ENCODE results near the gene GMDS. TPM values are rescaled to one million over a fixed set of nuclear protein-coding genes. Genes with fewer than 3 reads are reported as not detected.

The GMDS gene
- total RNA-seq, 1 experiment from 2014 or later, result 27.6 TPM

DNA sequence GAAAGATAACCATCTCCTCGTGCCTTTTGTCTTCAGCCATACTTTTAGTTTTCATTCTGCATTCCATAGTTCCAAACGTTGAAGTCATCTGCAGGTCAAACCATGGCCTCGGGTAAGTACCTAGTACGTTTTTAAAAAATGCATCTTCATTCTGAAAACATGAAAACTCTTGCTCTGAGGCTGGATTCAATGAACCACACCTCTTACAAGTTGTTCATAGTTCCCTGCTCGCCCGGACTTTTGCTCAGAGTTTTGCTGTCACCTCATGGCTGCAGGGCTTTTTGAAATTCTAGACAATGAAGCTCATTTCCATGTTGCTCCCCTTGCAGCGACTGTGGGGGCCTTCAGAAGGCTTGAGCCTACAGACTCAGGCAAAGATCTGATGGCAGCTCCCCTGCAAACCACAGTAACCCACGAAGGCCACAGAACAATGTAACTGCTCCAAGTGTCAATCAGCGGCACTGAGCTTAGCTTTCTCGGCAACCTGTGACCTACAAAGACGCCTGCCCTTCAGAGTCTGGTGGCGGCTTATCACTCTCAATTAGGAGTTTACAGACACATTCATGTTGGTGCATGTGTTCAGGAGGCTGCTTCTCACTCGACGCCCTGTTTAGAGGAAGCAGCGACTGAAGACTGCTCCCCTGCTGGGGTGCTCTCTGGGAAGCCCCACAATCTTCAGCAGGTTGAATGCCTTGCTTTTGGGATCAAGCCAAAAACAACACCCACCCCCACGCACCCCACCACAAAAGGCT lies 574.5 kb downstream of the GMDS start:
- H3K23ac ChIP-seq (ENCODE audit: insufficient read length, low read depth, low read length), result no peak overlapping the region
- no peak overlapping the region for H3K4me3 Mint-ChIP-seq
- H3K79me2 ChIP-seq (ENCODE audit: insufficient read depth, low read length), result no peaks in the 10 kb centered on the region
- no peaks in the 10 kb centered on the region for H3K23me2 ChIP-seq (ENCODE audit: insufficient read length, low read depth, low read length, poor library complexity, severe bottlenecking)
- H3K9me3 Mint-ChIP-seq, result no peaks in the 10 kb centered on the region; a peak in 1 of 5 replicates
- H3K27me3 ChIP-seq (ENCODE audit: insufficient read depth, low read length), result no peaks in the 10 kb centered on the region
- H3K36me3 Mint-ChIP-seq (ENCODE audit: insufficient read depth in 1 of 3, low read depth in 3 of 3), result peaks cover 0 to 2% (median 0%) of the 10 kb centered on the region in 3 experiments; a peak in 1 of 7 replicates
- H2BK5ac ChIP-seq (ENCODE audit: insufficient read length, low read length), result no peak overlapping the region
- H3K4ac ChIP-seq (ENCODE audit: low read depth, low read length), result no peak overlapping the region
- no peak overlapping the region for H2AK5ac ChIP-seq (ENCODE audit: insufficient read length, low read length)
- H3K9ac ChIP-seq (ENCODE audit: extremely low read depth, insufficient read length, low read length), result no peak overlapping the region
- TF ChIP-seq CTCF (conservative IDR thresholded peaks at IDR 0.05), result no peak
- no peak overlapping the region for H3K27ac ChIP-seq (ENCODE audit: insufficient read length, low read depth, low read length)
- peaks cover 5% of the 10 kb centered on the region; the same call in 1 of the 2 replicates for H3K27me3 Mint-ChIP-seq (ENCODE audit: low read depth)
- H4K5ac ChIP-seq (ENCODE audit: insufficient read length, low read depth, low read length), result no peak overlapping the region
- H4K20me1 ChIP-seq (ENCODE audit: control insufficient read depth, insufficient read depth, insufficient read length), result no peaks in the 10 kb centered on the region
- H3K4me2 ChIP-seq (ENCODE audit: insufficient read depth, insufficient read length, low read length), result no peak overlapping the region
- no CpG with 5 or more reads among the region's 16 CpGs for WGBS (ENCODE audit: extremely low coverage, insufficient read length, low lambda C conversion rate)
- H3K27ac Mint-ChIP-seq, result no peak overlapping the region
- no peak overlapping the region for H4K91ac ChIP-seq (ENCODE audit: insufficient read length, low read depth, low read length)
- H3K14ac ChIP-seq (ENCODE audit: insufficient read depth, low read length), result no peak overlapping the region; the same call in 1 of the 2 replicates
- H3K4me1 Mint-ChIP-seq, result peaks cover 7 to 9% of the 10 kb centered on the region in 2 experiments; a peak in 3 of 4 replicates
- H3K4me1 ChIP-seq (ENCODE audit: insufficient read depth, low read length), result no peaks in the 10 kb centered on the region
- H3K56ac ChIP-seq (ENCODE audit: insufficient read length, low read depth, low read length), result no peak overlapping the region
- H2BK120ac ChIP-seq (ENCODE audit: low read depth, low read length, poor library complexity, severe bottlenecking), result no peak overlapping the region
- no peak for DNase-seq
- H3T11ph ChIP-seq (ENCODE audit: low read length), result no peak overlapping the region
- H2BK12ac ChIP-seq (ENCODE audit: insufficient read length, low read depth, low read length), result no peak overlapping the region
- no peak overlapping the region for H3K18ac ChIP-seq (ENCODE audit: insufficient read length, low read depth, low read length)
- no peak overlapping the region for H2AFZ ChIP-seq (ENCODE audit: low read length)
- no peak overlapping the region for H2BK20ac ChIP-seq (ENCODE audit: low read depth, low read length, poor library complexity, severe bottlenecking)
- H3K79me1 ChIP-seq (ENCODE audit: insufficient read depth, low read depth, low read length, poor library complexity, severe bottlenecking), result no peaks in the 10 kb centered on the region
- no peak overlapping the region for H2BK15ac ChIP-seq (ENCODE audit: low read depth, low read length)
- H4K8ac ChIP-seq (replicated peaks; ENCODE audit: insufficient read length, low read depth, low read length), result no peak overlapping the region
- H3K9me3 ChIP-seq (ENCODE audit: control insufficient read depth, low read depth, low read length), result no peaks in the 10 kb centered on the region
